GM20431 (cell line): Measurements from ENCODE around the gene TRIM39.
"Not testable (repeated sequence)": the region's sequence is repeated elsewhere in the genome, so short reads cannot be mapped to it uniquely, and the experiment has no call there.

ENCODE experiments used
- in situ Hi-C: fragments of 300-500 bp; cut with MseI, MboI; formaldehyde crosslinking; loops from one replicate; pipeline ENCODE4 v1.15.0; 2020; ENCODE audit warnings: low sequenced_read_pairs; ENCODE audit not compliant: unreplicated experiment

TRIM39 gene

GRCh38 chr6:30359276-30359675 lies 32.5 kb downstream of the TRIM39 start:
- in situ Hi-C loops, result no loop called here

GRCh38 chr6:30360139-30360538 lies 33.4 kb downstream of the TRIM39 start:
- in situ Hi-C loops, result no loop called here

- in situ Hi-C loops, result no loop called here
Observed at GRCh38 chr6:30361661-30362060, 34.9 kb downstream of the TRIM39 start.

- in situ Hi-C loops, result no loop called here
Observed at GRCh38 chr6:30363459-30363858, 36.7 kb downstream of the TRIM39 start.

GRCh38 chr6:30364591-30364990 lies 37.9 kb downstream of the TRIM39 start:
- in situ Hi-C loops, result no loop called here

- in situ Hi-C loops, result not testable (repeated sequence)
Observed at GRCh38 chr6:30369280-30369679, 42.6 kb downstream of the TRIM39 start.

GRCh38 chr6:30378290-30378937 lies 51.7 kb downstream of the TRIM39 start:
- in situ Hi-C loops, result no loop called here

GRCh38 chr6:30380464-30380863 lies 53.7 kb downstream of the TRIM39 start:
- in situ Hi-C loops, result no loop called here

GRCh38 chr6:30386166-30386565 lies 59.4 kb downstream of the TRIM39 start:
- in situ Hi-C loops, result no loop called here

GRCh38 chr6:30391240-30391639 lies 64.5 kb downstream of the TRIM39 start:
- in situ Hi-C loops, result no loop called here
